Esophagus muscularis mucosa (tissue), 4 donors: ENCODE data around the gene LCN9. TPM values are rescaled to one million over a fixed set of nuclear protein-coding genes. Genes with fewer than 3 reads are reported as not detected.
A peak's percentile ranks its signal among the peaks of the same experiment; 100 is the strongest.

Experiments
- DNase-seq: peaks from one replicate; pipeline ENCODE4 v3.0.0-alpha.2; 2017; ENCODE audit errors: extremely low spot score
- H3K27ac ChIP-seq, 4 donors: fragments of 200-600 bp; sonication (generic); replicated peaks in 1 of 4; 1 replicate in 3 of 4; 2 replicates in 1 of 4; pipeline ENCODE4 v1.5.1; 2016 to 2019; ENCODE audit warnings: mild to moderate bottlenecking in 1 of 4
- H3K27me3 ChIP-seq, 4 donors: fragments of 200-600 bp; sonication (generic); one replicate each; pipeline versions ENCODE4 v1.5.1 to v1.6.0; 2016 to 2019
- H3K36me3 ChIP-seq, 4 donors: fragments of 200-600 bp; sonication (generic); one replicate each; pipeline ENCODE4 v1.5.1; 2016 to 2019
- H3K4me1 ChIP-seq, 4 donors: fragments of 200-600 bp; sonication (generic); one replicate each; pipeline ENCODE4 v1.5.1; 2016 to 2019
- H3K4me3 ChIP-seq, 4 donors: fragments of 200-600 bp; sonication (generic); 1 replicate in 2 of 4; 2 replicates in 2 of 4; pipeline ENCODE4 v1.5.1; 2016 to 2019; ENCODE audit warnings: mild to moderate bottlenecking in 4 of 4, moderate library complexity in 1 of 4
- H3K9me3 ChIP-seq, 4 donors: fragments of 200-600 bp; sonication (generic); 1 replicate in 3 of 4; 2 replicates in 1 of 4; pipeline ENCODE4 v1.5.1; 2016 to 2019
- EP300 ChIP-seq: sonication (generic); formaldehyde crosslinking; IDR thresholded peaks from one replicate; pipeline ENCODE4 v1.6.1; 2017; ENCODE audit warnings: antibody characterized with exemption
- POLR2A ChIP-seq: fragments of 450-650 bp; IDR thresholded peaks from one replicate; pipeline ENCODE4 v1.6.1; 2017; ENCODE audit warnings: antibody characterized with exemption, moderate library complexity, mild to moderate bottlenecking, low read depth
- POLR2AphosphoS5 ChIP-seq, 2 donors: sonication (generic); formaldehyde crosslinking; IDR thresholded peaks; one replicate each; pipeline ENCODE4 v1.6.1; 2017; ENCODE audit warnings: antibody characterized with exemption in 2 of 2
- WGBS: methylation state at CpG from one replicate; pipeline ENCODE4 v1.1.5; 2018; 5-methylcytosine and 5-hydroxymethylcytosine counted together
- intact Hi-C: fragments of 100-400 bp; cut with DNase I; formaldehyde crosslinking; loops from one replicate; pipeline ENCODE4 v1.15.1; 2023
- total RNA-seq, 4 donors: library from RNA; depleted of rRNA; stranded (reverse); fragments of >200 nt; gene quantifications; one replicate each; pipeline versions ENCODE4 v1.1.0 to v1.2.1, GENCODE V29; 2016
- TF ChIP-seq, protein P1 (sequence below), 3 experiments: fragments of 200-600 bp in 2 of 3; fragments of 450-650 bp in 1 of 3; sonication (generic) in 2 of 3; IDR thresholded peaks; one replicate each; pipeline ENCODE4 v1.5.1; 2017 to 2019; ENCODE audit warnings: antibody characterized with exemption in 3 of 3, mild to moderate bottlenecking in 2 of 3, moderate library complexity in 1 of 3

The LCN9 gene
- total RNA-seq, 4 donors from 2014 or later = not detected

DNA sequence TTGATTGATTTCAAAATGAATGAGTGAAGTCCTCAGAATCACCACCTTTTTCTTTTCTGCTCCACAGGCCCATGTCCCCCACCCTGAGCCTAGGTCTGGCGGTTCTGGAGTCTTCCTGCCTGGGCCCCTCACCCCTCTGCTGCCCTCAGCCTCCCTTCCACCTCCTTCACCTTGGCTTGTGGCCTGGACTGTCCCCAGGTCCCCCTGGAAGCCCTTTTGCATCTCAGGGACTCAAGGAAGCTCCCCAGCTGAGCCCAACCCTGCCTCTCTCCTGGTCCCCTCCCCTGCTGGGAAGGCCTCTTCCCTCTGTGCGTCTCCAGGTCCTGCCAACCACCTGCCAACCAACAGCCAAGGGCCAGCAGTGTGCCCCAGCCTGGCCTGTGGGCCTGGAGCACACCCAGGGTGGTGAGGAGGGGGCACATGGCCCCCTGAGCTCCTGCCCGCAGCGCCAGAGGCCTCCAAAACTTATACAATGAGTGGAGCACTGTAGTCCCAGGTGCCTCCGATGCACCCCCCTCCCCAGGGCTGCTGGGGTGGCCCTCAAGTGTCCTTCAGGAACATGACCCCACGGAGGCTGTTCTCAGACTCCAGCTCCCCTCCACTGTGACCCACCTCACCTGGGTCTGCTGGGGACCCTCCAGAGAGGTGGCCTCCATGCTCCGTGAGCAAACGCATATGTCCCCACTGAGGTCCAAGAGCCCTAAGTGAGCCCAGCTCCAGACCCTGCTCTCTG is 44.1 kb upstream of the LCN9 start:
- WGBS = 90% methylated on average over 6 of the region's 8 CpGs
- no peaks in the 10 kb centered on the region for H3K9me3 ChIP-seq
- TF ChIP-seq, protein P1, sequence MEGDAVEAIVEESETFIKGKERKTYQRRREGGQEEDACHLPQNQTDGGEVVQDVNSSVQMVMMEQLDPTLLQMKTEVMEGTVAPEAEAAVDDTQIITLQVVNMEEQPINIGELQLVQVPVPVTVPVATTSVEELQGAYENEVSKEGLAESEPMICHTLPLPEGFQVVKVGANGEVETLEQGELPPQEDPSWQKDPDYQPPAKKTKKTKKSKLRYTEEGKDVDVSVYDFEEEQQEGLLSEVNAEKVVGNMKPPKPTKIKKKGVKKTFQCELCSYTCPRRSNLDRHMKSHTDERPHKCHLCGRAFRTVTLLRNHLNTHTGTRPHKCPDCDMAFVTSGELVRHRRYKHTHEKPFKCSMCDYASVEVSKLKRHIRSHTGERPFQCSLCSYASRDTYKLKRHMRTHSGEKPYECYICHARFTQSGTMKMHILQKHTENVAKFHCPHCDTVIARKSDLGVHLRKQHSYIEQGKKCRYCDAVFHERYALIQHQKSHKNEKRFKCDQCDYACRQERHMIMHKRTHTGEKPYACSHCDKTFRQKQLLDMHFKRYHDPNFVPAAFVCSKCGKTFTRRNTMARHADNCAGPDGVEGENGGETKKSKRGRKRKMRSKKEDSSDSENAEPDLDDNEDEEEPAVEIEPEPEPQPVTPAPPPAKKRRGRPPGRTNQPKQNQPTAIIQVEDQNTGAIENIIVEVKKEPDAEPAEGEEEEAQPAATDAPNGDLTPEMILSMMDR (IDR thresholded peaks at IDR 0.05) = no peak
- no peak for TF ChIP-seq EP300
- no peak for TF ChIP-seq POLR2AphosphoS5 (IDR thresholded peaks at IDR 0.05)
- TF ChIP-seq POLR2A = no peak
- H3K27me3 ChIP-seq = peaks cover 0 to 65% (median 0%) of the 10 kb centered on the region in 4 donors
- peak; percentile 87 for DNase-seq
- H3K27ac ChIP-seq = no peak overlapping the region
- H3K4me3 ChIP-seq = no peak overlapping the region
- no peaks in the 10 kb centered on the region for H3K36me3 ChIP-seq
- no peaks in the 10 kb centered on the region for H3K4me1 ChIP-seq
- intact Hi-C loops = no loop called here

- Histone ChIP-seq H3K4me1 (no peaks in the 10 kb centered on the region), H3K27ac (no peak overlapping the region), H3K4me3 (no peak overlapping the region), H3K27me3 (peaks cover 0 to 60% (median 0%) of the 10 kb centered on the region in 4 donors), H3K9me3 (no peaks in the 10 kb centered on the region), H3K36me3 (no peaks in the 10 kb centered on the region)
- no peak for TF ChIP-seq POLR2AphosphoS5 (IDR thresholded peaks at IDR 0.05)
- no peak for TF ChIP-seq POLR2A
- TF ChIP-seq, protein P1 (IDR thresholded peaks at IDR 0.05) = no peak
- TF ChIP-seq EP300 = no peak
- 74% methylated on average over 9 of the region's 10 CpGs for WGBS
- intact Hi-C loops = no loop called here
- no peak for DNase-seq
Measured at GRCh38 chr9:135619599-135619886, 43.6 kb upstream of the LCN9 start.

- H3K27ac ChIP-seq = no peak overlapping the region
- no peaks in the 10 kb centered on the region for H3K36me3 ChIP-seq
- intact Hi-C loops = no loop called here
- TF ChIP-seq, protein P1 (IDR thresholded peaks at IDR 0.05) = no peak
- TF ChIP-seq EP300 (no peak), POLR2A (no peak), POLR2AphosphoS5 (IDR thresholded peaks at IDR 0.05) (no peak)
- no peaks in the 10 kb centered on the region for H3K9me3 ChIP-seq
- DNase-seq = no peak
- 59% methylated on average over 7 of the region's 7 CpGs for WGBS
- peaks cover 0 to 50% (median 0%) of the 10 kb centered on the region in 4 donors for H3K27me3 ChIP-seq
- H3K4me3 ChIP-seq = no peak overlapping the region
- no peaks in the 10 kb centered on the region for H3K4me1 ChIP-seq
Measured at GRCh38 chr9:135620558-135620957, 42.6 kb upstream of the LCN9 start.

- Histone ChIP-seq H3K36me3 (no peaks in the 10 kb centered on the region), H3K27me3 (peaks cover 0 to 47% (median 0%) of the 10 kb centered on the region in 4 donors), H3K4me3 (no peak overlapping the region), H3K4me1 (no peaks in the 10 kb centered on the region), H3K27ac (no peak overlapping the region), H3K9me3 (peaks cover 0 to 15% (median 7%) of the 10 kb centered on the region in 4 donors)
- intact Hi-C loops = no loop called here
- TF ChIP-seq, protein P1 (IDR thresholded peaks at IDR 0.05) = no peak
- TF ChIP-seq EP300 (no peak), POLR2AphosphoS5 (IDR thresholded peaks at IDR 0.05) (no peak), POLR2A (no peak)
- peak; percentile 89 for DNase-seq
- WGBS = 73% methylated on average over 11 of the region's 11 CpGs
Measured at GRCh38 chr9:135622415-135623020, 40.6 kb upstream of the LCN9 start.
